GM19240 (cell line): ENCODE data around the gene STAT3.
"Not testable (repeated sequence)": the region's sequence is repeated elsewhere in the genome, so short reads cannot be mapped to it uniquely, and the experiment has no call there.

Source experiments
- DNase-seq: peaks from one replicate; pipeline ENCODE4 v3.0.0; 2011; ENCODE audit warnings: low spot score; ENCODE audit not compliant: insufficient read length

The STAT3 gene

DNA sequence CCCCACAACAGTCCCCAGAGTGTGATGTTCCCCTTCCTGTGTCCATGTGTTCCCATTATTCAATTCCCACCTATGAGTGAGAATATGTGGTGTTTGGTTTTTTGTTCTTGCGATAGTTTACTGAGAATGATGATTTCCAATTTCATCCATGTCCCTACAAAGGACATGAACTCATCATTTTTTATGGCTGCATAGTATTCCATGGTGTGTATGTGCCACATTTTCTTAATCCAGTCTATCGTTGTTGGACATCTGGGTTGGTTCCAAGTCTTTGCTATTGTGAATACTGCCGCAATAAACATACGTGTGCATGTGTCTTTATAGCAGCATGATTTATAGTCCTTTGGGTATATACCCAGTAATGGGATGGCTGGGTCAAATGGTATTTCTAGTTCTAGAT, 123.9 kb downstream of the STAT3 start:
- not testable (repeated sequence) for DNase-seq
